Esophagus muscularis mucosa (tissue), 4 donors: ENCODE measurements around the gene EFCC1. TPM values are rescaled to one million over a fixed set of nuclear protein-coding genes. Genes with fewer than 3 reads are reported as not detected.
"Not testable (repeated sequence)": the region's sequence is repeated elsewhere in the genome, so short reads cannot be mapped to it uniquely, and the experiment has no call there.

Experiments used
- DNase-seq: peaks from one replicate; pipeline ENCODE4 v3.0.0-alpha.2; 2017; ENCODE audit errors: extremely low spot score
- H3K27ac ChIP-seq, 4 donors: fragments of 200-600 bp; sonication (generic); replicated peaks in 1 of 4; 1 replicate in 3 of 4; 2 replicates in 1 of 4; pipeline ENCODE4 v1.5.1; 2016 to 2019; ENCODE audit warnings: mild to moderate bottlenecking in 1 of 4
- H3K27me3 ChIP-seq, 4 donors: fragments of 200-600 bp; sonication (generic); one replicate each; pipeline versions ENCODE4 v1.5.1 to v1.6.0; 2016 to 2019
- H3K36me3 ChIP-seq, 4 donors: fragments of 200-600 bp; sonication (generic); one replicate each; pipeline ENCODE4 v1.5.1; 2016 to 2019
- H3K4me1 ChIP-seq, 4 donors: fragments of 200-600 bp; sonication (generic); one replicate each; pipeline ENCODE4 v1.5.1; 2016 to 2019
- H3K4me3 ChIP-seq, 4 donors: fragments of 200-600 bp; sonication (generic); 1 replicate in 2 of 4; 2 replicates in 2 of 4; pipeline ENCODE4 v1.5.1; 2016 to 2019; ENCODE audit warnings: mild to moderate bottlenecking in 4 of 4, moderate library complexity in 1 of 4
- H3K9me3 ChIP-seq, 4 donors: fragments of 200-600 bp; sonication (generic); 1 replicate in 3 of 4; 2 replicates in 1 of 4; pipeline ENCODE4 v1.5.1; 2016 to 2019
- CTCF ChIP-seq, 3 experiments: fragments of 200-600 bp in 2 of 3; fragments of 450-650 bp in 1 of 3; sonication (generic) in 2 of 3; IDR thresholded peaks; one replicate each; pipeline ENCODE4 v1.5.1; 2017 to 2019; ENCODE audit warnings: antibody characterized with exemption in 3 of 3, mild to moderate bottlenecking in 2 of 3, moderate library complexity in 1 of 3
- EP300 ChIP-seq: sonication (generic); formaldehyde crosslinking; IDR thresholded peaks from one replicate; pipeline ENCODE4 v1.6.1; 2017; ENCODE audit warnings: antibody characterized with exemption
- POLR2A ChIP-seq: fragments of 450-650 bp; IDR thresholded peaks from one replicate; pipeline ENCODE4 v1.6.1; 2017; ENCODE audit warnings: antibody characterized with exemption, moderate library complexity, mild to moderate bottlenecking, low read depth
- POLR2AphosphoS5 ChIP-seq, 2 donors: sonication (generic); formaldehyde crosslinking; IDR thresholded peaks; one replicate each; pipeline ENCODE4 v1.6.1; 2017; ENCODE audit warnings: antibody characterized with exemption in 2 of 2
- WGBS: methylation state at CpG from one replicate; pipeline ENCODE4 v1.1.5; 2018; 5-methylcytosine and 5-hydroxymethylcytosine counted together
- intact Hi-C: fragments of 100-400 bp; cut with DNase I; formaldehyde crosslinking; loops from one replicate; pipeline ENCODE4 v1.15.1; 2023
- total RNA-seq, 4 donors: library from RNA; depleted of rRNA; stranded (reverse); fragments of >200 nt; gene quantifications; one replicate each; pipeline versions ENCODE4 v1.1.0 to v1.2.1, GENCODE V29; 2016

EFCC1 gene
- total RNA-seq, 4 donors from 2014 or later, result 5.8 to 15.8 (median 7.9) TPM

GRCh38 chr3:129085818-129086217 lies 84.7 kb downstream of the EFCC1 start:
- no peaks in the 10 kb centered on the region for H3K36me3 ChIP-seq
- no peak for TF ChIP-seq POLR2A
- TF ChIP-seq EP300, result no peak
- TF ChIP-seq POLR2AphosphoS5 (IDR thresholded peaks at IDR 0.05), result no peak
- no peak for TF ChIP-seq CTCF (IDR thresholded peaks at IDR 0.05)
- no peaks in the 10 kb centered on the region for H3K27me3 ChIP-seq
- no peak for DNase-seq
- no peaks in the 10 kb centered on the region for H3K9me3 ChIP-seq
- H3K4me1 ChIP-seq, result peaks cover 6 to 12% (median 11%) of the 10 kb centered on the region in 4 donors
- 91% methylated on average over 4 of the region's 4 CpGs for WGBS
- no peak overlapping the region for H3K4me3 ChIP-seq
- peak overlapping the region; percentile 82 to 88 (median 83) for H3K27ac ChIP-seq
- intact Hi-C loops, result loop anchor here (10.0 kb wide), 1 partner anchor 111 kb away; no protein-coding TSS in a partner anchor

GRCh38 chr3:129087138-129087702 lies 86.1 kb downstream of the EFCC1 start:
- peak overlapping the region; percentile 82 to 88 (median 83) for H3K27ac ChIP-seq
- H3K36me3 ChIP-seq, result peaks cover 0 to 13% (median 12%) of the 10 kb centered on the region in 4 donors
- intact Hi-C loops, result loop anchor here (10.0 kb wide), 1 partner anchor 112 kb away; no protein-coding TSS in a partner anchor
- peaks cover 6 to 12% (median 11%) of the 10 kb centered on the region in 4 donors for H3K4me1 ChIP-seq
- DNase-seq, result no peak
- no peak overlapping the region for H3K4me3 ChIP-seq
- H3K9me3 ChIP-seq, result no peaks in the 10 kb centered on the region
- no peaks in the 10 kb centered on the region for H3K27me3 ChIP-seq
- 65% methylated on average over 5 of the region's 8 CpGs for WGBS
- TF ChIP-seq POLR2A (no peak), POLR2AphosphoS5 (IDR thresholded peaks at IDR 0.05) (peak; percentile 34 to 44), EP300 (no peak), CTCF (IDR thresholded peaks at IDR 0.05) (peak in 1 of 3 experiments; percentile 16)

GRCh38 chr3:129087904-129088303 lies 86.8 kb downstream of the EFCC1 start:
- not testable (repeated sequence) for H3K9me3 ChIP-seq, H3K27me3 ChIP-seq, H3K4me3 ChIP-seq, DNase-seq
- Histone ChIP-seq H3K27ac (peak overlapping the region; percentile 44 to 88 (median 68)), H3K36me3 (peaks cover 2 to 19% (median 18%) of the 10 kb centered on the region in 4 donors), H3K4me1 (peaks cover 6 to 12% (median 11%) of the 10 kb centered on the region in 4 donors)
- WGBS, result no CpG with 5 or more reads among the region's 9 CpGs
- intact Hi-C loops, result loop anchor here (10.0 kb wide), 1 partner anchor 113 kb away; no protein-coding TSS in a partner anchor

- Histone ChIP-seq H3K4me1 (peaks cover 6 to 12% (median 11%) of the 10 kb centered on the region in 4 donors), H3K36me3 (peaks cover 6 to 23% (median 22%) of the 10 kb centered on the region in 4 donors)
- not testable (repeated sequence) for H3K27me3 ChIP-seq, H3K27ac ChIP-seq, DNase-seq, H3K4me3 ChIP-seq, H3K9me3 ChIP-seq
- no CpG with 5 or more reads among the region's 6 CpGs for WGBS
- intact Hi-C loops, result loop anchor here (10.0 kb wide), 1 partner anchor 114 kb away; no protein-coding TSS in a partner anchor
These were observed 87.2 kb downstream of the EFCC1 start for GRCh38 chr3:129088312-129088711.

Other genes starting within 250 kb of the EFCC1 start
- gene ACAD9, start 121.7 kb upstream of the EFCC1 start, total RNA-seq, result 10 to 100 TPM; 25.6 to 41.6 (median 30.3) TPM
- gene CFAP92, start 7.2 kb upstream of the EFCC1 start, total RNA-seq, result 1 to 10 TPM in 1 of 4 donors, under 1 TPM in 3; 0.19 to 1.2 (median 0.47) TPM
- under 1 TPM in 1 of 4 donors, not detected in 3; 0.50 TPM for gene GP9, start 59.5 kb downstream of the EFCC1 start, total RNA-seq
- 10 to 100 TPM in 3 of 4 donors, 1 to 10 TPM in 1; 7.5 to 18.4 (median 17.6) TPM for gene RAB43, start 120.5 kb downstream of the EFCC1 start, total RNA-seq
- gene ISY1, start 159.8 kb downstream of the EFCC1 start, total RNA-seq, result 10 to 100 TPM; 15.4 to 26.7 (median 18.4) TPM
- gene CNBP, start 182.6 kb downstream of the EFCC1 start, total RNA-seq, result 100 to 1,000 TPM; 395 to 523 (median 469) TPM
- gene COPG1, start 248.3 kb downstream of the EFCC1 start, total RNA-seq, result 10 to 100 TPM; 55.6 to 89.1 (median 70.4) TPM